ENCODE data around the gene TNS2. TPM values are rescaled to one million over a fixed set of nuclear protein-coding genes. Genes with fewer than 3 reads are reported as not detected.

Gene TNS2
- total and polyA plus RNA-seq, 2 of the 13 experiments (the other 11 are each of a cell fraction or from before 2014, with no cell fraction given) = 8.9 to 20.4 TPM

DNA sequence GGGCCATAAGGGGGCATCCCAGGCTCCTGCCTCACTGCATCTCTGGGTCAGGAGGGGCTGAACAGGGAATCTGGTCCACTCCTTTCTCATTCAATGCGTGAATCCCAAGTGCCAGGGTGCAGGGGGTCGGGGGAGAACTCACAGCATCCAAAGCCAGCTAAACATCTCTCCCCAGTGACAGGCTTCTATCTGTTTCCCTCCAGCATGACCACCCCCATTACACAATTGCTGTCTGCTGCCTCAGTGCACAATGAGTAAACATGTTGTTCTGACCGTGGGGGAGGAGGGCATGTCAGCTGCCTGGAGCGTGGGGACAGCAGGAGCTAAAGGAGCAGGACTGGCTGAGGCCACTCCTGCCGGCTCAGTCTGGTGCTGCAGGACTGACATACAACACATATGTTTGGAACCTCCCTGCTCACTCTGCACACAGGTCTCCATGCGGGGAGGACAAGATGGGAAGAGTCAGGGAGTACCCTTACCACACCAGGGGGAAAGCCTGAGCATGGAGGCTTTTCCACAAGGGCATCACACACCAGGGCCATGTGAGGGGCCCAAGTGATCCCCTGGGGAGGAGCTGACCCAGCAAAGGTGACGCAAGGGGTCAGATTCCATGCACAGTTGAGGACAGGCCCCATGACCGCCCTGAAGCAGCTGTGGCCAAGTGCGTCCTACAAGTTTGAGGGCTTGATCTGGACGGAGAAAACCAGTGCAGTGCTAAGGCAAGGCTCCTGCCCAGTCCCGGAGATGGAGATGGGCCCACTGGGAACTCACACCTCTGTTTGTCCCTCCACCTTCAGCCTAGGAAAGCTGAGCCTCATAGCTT is 1.4 kb downstream of the TNS2 start (continued):
- TF ChIP-seq NR0B2 (CRISPR knock-in tag; IDR thresholded peaks at IDR 0.05) (no peak), NR2F6 (IDR thresholded peaks at IDR 0.05) (peak; percentile 94), NR2F6 (CRISPR knock-in tag; IDR thresholded peaks at IDR 0.05) (peak; percentile 95), ZNF550 (CRISPR knock-in tag; IDR thresholded peaks at IDR 0.05; ENCODE audit: borderline replicate concordance) (0 out of 2 replicates have a peak, but pooled peaks have one; percentile 30), ARNTL (CRISPR knock-in tag; IDR thresholded peaks at IDR 0.05) (peak; percentile 97), TGIF2 (CRISPR knock-in tag; IDR thresholded peaks at IDR 0.05) (peak; percentile 98), ZNF225 (CRISPR knock-in tag; IDR thresholded peaks at IDR 0.05) (0 out of 2 replicates have a peak, but pooled peaks have one; percentile 64), ZNF788 (CRISPR knock-in tag; IDR thresholded peaks at IDR 0.05; ENCODE audit: borderline replicate concordance) (peak; percentile 90; the same call in 1 of the 2 replicates), HNRNPL (IDR thresholded peaks at IDR 0.05; ENCODE audit: low read depth, low read length) (no peak), ELF4 (CRISPR knock-in tag; IDR thresholded peaks at IDR 0.05; ENCODE audit: borderline replicate concordance) (0 out of 2 replicates have a peak, but pooled peaks have one; percentile 57), HMG20B (CRISPR knock-in tag; conservative IDR thresholded peaks at IDR 0.05) (0 out of 2 replicates have a peak, but pooled peaks have one; percentile 31), BORCS8-MEF2B (CRISPR knock-in tag; IDR thresholded peaks at IDR 0.05) (no peak), JUND (CRISPR knock-in tag; IDR thresholded peaks at IDR 0.05) (peak; percentile 67), TEAD3 (CRISPR knock-in tag; optimal IDR thresholded peaks at IDR 0.05; ENCODE audit: borderline replicate concordance) (peak; percentile 60), ZNF143 (CRISPR knock-in tag; IDR thresholded peaks at IDR 0.05) (no peak), ZBTB37 (CRISPR knock-in tag; IDR thresholded peaks at IDR 0.05) (no peak), ZNF878 (CRISPR knock-in tag; IDR thresholded peaks at IDR 0.05) (0 out of 2 replicates have a peak, but pooled peaks have one; percentile 65), ZBTB38 (CRISPR knock-in tag; IDR thresholded peaks at IDR 0.05) (0 out of 2 replicates have a peak, but pooled peaks have one; percentile 13), KDM4B (CRISPR knock-in tag; IDR thresholded peaks at IDR 0.05) (no peak), ZFYVE20 (CRISPR knock-in tag; IDR thresholded peaks at IDR 0.05; ENCODE audit: borderline replicate concordance, low read depth) (no peak), ZBTB7B (CRISPR knock-in tag; IDR thresholded peaks at IDR 0.05) (peak; percentile 76; the same call in 1 of the 2 replicates), NR2C2 (CRISPR knock-in tag; IDR thresholded peaks at IDR 0.05; ENCODE audit: borderline replicate concordance) (peak; percentile 95)
- TF ChIP-seq, protein P1, sequence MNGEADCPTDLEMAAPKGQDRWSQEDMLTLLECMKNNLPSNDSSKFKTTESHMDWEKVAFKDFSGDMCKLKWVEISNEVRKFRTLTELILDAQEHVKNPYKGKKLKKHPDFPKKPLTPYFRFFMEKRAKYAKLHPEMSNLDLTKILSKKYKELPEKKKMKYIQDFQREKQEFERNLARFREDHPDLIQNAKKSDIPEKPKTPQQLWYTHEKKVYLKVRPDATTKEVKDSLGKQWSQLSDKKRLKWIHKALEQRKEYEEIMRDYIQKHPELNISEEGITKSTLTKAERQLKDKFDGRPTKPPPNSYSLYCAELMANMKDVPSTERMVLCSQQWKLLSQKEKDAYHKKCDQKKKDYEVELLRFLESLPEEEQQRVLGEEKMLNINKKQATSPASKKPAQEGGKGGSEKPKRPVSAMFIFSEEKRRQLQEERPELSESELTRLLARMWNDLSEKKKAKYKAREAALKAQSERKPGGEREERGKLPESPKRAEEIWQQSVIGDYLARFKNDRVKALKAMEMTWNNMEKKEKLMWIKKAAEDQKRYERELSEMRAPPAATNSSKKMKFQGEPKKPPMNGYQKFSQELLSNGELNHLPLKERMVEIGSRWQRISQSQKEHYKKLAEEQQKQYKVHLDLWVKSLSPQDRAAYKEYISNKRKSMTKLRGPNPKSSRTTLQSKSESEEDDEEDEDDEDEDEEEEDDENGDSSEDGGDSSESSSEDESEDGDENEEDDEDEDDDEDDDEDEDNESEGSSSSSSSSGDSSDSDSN (CRISPR knock-in tag; IDR thresholded peaks at IDR 0.05) = peak; percentile 24
- TF ChIP-seq, protein P2, sequence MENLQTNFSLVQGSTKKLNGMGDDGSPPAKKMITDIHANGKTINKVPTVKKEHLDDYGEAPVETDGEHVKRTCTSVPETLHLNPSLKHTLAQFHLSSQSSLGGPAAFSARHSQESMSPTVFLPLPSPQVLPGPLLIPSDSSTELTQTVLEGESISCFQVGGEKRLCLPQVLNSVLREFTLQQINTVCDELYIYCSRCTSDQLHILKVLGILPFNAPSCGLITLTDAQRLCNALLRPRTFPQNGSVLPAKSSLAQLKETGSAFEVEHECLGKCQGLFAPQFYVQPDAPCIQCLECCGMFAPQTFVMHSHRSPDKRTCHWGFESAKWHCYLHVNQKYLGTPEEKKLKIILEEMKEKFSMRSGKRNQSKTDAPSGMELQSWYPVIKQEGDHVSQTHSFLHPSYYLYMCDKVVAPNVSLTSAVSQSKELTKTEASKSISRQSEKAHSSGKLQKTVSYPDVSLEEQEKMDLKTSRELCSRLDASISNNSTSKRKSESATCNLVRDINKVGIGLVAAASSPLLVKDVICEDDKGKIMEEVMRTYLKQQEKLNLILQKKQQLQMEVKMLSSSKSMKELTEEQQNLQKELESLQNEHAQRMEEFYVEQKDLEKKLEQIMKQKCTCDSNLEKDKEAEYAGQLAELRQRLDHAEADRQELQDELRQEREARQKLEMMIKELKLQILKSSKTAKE (CRISPR knock-in tag; IDR thresholded peaks at IDR 0.05; ENCODE audit: borderline replicate concordance) = peak; percentile 59; the same call in 1 of the 2 replicates

All from HepG2 (cell line).